ENCODE measurements around the gene CTNND2.

DNA sequence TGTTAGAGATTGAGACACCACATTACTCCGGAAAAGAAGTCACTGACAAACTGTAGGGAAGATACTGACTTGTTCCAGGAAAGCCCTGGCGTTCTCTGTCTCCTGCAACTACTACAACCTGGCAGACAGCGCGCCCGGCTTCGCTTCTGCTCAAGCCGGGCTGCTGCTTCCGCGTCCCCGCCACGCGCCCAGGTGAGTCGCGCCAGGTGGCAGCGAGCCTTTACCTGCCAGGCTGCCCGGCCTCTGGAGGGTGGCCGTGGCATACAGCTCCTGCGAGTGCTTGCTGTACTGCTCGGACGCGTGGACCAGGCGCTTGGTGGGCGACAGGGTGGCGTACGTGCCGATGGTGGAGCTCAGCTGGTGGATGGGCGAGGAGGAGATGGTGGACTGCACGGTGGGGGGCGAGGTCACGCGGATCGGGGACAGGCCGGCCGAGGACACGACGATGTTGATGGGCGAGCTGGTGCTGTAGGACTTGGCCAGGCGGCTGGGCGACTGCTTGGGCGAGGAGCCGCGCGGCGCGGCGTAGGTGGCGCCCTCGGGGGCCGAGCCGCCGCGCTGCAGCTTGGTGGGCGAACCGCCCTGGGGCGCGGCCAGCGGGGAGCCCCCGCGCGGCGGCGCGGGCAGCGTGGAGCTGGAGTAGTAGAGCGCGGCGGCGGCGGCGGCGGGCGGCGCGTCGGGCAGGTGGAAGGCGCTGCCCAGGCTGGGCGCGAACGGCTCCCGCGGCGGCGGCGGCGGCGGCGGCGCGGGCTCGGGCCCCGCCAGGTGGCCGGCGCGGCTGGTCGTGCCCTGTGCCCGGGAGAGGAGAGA, 519.6 kb downstream of the CTNND2 start:
- TF ChIP-seq, protein P1, sequence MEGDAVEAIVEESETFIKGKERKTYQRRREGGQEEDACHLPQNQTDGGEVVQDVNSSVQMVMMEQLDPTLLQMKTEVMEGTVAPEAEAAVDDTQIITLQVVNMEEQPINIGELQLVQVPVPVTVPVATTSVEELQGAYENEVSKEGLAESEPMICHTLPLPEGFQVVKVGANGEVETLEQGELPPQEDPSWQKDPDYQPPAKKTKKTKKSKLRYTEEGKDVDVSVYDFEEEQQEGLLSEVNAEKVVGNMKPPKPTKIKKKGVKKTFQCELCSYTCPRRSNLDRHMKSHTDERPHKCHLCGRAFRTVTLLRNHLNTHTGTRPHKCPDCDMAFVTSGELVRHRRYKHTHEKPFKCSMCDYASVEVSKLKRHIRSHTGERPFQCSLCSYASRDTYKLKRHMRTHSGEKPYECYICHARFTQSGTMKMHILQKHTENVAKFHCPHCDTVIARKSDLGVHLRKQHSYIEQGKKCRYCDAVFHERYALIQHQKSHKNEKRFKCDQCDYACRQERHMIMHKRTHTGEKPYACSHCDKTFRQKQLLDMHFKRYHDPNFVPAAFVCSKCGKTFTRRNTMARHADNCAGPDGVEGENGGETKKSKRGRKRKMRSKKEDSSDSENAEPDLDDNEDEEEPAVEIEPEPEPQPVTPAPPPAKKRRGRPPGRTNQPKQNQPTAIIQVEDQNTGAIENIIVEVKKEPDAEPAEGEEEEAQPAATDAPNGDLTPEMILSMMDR (IDR thresholded peaks at IDR 0.05) = no peak
- no peak for TF ChIP-seq EZH2 (IDR thresholded peaks at IDR 0.05; ENCODE audit: borderline replicate concordance, insufficient read depth, low read depth, low read length, poor library complexity, severe bottlenecking)
